Muscle layer of colon (tissue), 2 donors: ENCODE results near the gene BMP5.

Experiments used
- H3K27ac ChIP-seq: one replicate; pipeline ENCODE4 v1.7.0; 2013; ENCODE audit warnings: low read depth, mild to moderate bottlenecking, low read length, moderate library complexity
- H3K27me3 ChIP-seq, 2 donors: one replicate each; pipeline ENCODE4 v1.7.0; 2013; ENCODE audit warnings: low read length in 2 of 2, mild to moderate bottlenecking in 2 of 2; ENCODE audit not compliant: insufficient read depth in 2 of 2, control insufficient read depth in 1 of 2
- H3K36me3 ChIP-seq: one replicate; pipeline ENCODE4 v1.7.0; 2013; ENCODE audit warnings: mild to moderate bottlenecking, low read length; ENCODE audit not compliant: insufficient read depth
- H3K4me1 ChIP-seq: one replicate; pipeline ENCODE4 v1.7.0; 2013; ENCODE audit warnings: mild to moderate bottlenecking, low read length; ENCODE audit not compliant: insufficient read depth
- H3K4me3 ChIP-seq, 2 donors: one replicate each; pipeline ENCODE4 v1.7.0; 2013; ENCODE audit warnings: low read length in 2 of 2, low read depth in 1 of 2, mild to moderate bottlenecking in 1 of 2, moderate library complexity in 1 of 2
- H3K9ac ChIP-seq: one replicate; pipeline ENCODE4 v1.7.0; 2013; ENCODE audit warnings: low read length
- H3K9me3 ChIP-seq: one replicate; pipeline ENCODE4 v1.7.0; 2013; ENCODE audit warnings: mild to moderate bottlenecking, low read length
- donor health status: abdominal sarcoma.
- donor health status: Adenocarcinoma of cecum.

The BMP5 gene

DNA sequence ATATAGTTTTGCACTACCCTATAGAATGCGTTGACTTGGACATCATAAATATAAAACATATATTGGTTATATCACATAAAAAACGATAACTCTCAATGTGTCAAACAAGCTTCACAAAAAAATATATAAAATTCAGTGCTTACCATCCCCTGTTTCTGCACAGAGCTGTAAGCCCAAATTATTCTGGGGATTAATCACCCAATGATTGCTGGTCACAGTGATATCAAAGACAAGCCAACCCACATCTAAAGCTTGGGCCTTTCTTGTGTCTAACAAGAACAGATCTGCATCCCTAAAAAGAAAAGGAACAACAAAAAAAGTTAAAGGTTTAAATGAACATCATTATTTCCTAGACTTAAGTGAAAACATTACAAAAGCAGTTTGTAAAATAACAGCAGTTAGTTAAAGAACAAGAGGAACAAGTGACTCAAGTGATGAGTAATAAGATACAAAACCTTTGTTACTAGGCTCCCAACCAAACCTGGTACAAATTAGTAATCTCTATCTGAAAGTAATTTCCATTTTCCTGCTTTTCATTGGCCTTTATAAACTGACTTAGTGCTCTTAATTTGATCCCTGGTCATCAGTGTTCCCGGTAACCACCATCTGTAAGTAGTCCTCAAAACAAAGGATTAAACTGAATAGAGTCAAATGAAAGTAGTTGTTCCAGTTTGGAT, 81.1 kb downstream of the BMP5 start:
- Histone ChIP-seq H3K4me1 (no peaks in the 10 kb centered on the region), H3K27me3 (no peaks in the 10 kb centered on the region), H3K9me3 (no peaks in the 10 kb centered on the region), H3K9ac (no peak overlapping the region), H3K27ac (no peak overlapping the region), H3K4me3 (no peak overlapping the region), H3K36me3 (no peaks in the 10 kb centered on the region)

DNA sequence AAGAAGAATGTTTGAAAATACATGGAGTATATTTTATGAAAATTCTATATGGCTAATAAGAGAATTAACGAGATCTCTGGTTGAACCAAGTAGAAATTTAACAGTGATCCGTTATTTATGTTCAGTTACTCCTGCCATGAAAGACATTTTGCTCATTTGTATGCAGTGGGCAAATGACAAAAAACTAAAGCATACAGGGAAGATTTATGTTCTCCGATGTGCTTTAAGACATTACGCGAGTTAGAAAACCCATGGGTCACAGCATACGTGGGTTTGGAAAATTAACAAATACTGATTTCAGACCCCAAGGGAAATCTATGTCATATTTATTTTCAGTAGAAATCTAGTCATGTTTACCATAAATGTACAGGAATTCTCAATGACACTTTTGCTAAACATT, 90.1 kb downstream of the BMP5 start:
- Histone ChIP-seq H3K4me3 (no peak overlapping the region), H3K9ac (no peak overlapping the region), H3K36me3 (no peaks in the 10 kb centered on the region), H3K27me3 (no peaks in the 10 kb centered on the region), H3K27ac (no peak overlapping the region), H3K9me3 (no peaks in the 10 kb centered on the region), H3K4me1 (no peaks in the 10 kb centered on the region)

DNA sequence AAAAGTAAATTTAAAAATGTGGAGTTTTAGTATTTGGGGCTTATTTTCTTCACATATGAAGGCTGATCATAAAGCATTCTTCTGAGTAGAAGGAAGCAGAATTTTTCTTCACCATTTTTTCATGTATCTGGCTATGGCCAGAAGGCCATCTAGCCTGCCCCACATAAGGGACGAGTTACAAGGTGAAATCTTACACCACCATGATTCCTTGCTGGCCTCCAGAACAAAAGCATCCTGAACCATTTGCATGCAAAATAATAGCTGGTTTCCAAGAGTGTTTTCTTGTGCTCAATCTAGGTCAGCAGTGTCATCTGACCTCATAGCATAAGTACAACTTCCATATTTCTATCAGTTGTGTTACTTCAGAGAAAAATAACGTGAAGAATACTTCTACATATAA, 93.1 kb downstream of the BMP5 start:
- Histone ChIP-seq H3K27me3 (no peaks in the 10 kb centered on the region), H3K9me3 (no peaks in the 10 kb centered on the region), H3K4me3 (no peak overlapping the region), H3K4me1 (no peaks in the 10 kb centered on the region), H3K9ac (no peak overlapping the region), H3K27ac (no peak overlapping the region), H3K36me3 (no peaks in the 10 kb centered on the region)

DNA sequence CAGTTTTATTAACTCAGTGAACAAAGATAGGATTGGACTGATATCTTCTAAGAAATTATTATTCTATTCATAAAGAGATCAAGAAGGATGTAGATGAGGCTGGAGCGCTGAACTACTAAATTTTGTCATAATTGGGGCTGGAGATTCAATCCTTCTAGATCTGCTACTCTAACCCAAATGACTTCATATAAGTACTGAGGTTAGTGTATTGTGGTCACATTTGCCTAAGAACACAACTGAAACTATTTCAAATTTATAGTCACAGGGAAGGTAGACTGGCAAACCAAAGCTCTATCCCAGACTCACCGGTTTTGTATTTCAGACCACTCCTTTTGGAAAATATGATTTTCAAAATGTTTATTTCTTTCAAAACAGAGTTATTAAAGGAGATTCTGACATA, 96.7 kb downstream of the BMP5 start:
- Histone ChIP-seq H3K36me3 (no peaks in the 10 kb centered on the region), H3K9ac (no peak overlapping the region), H3K4me3 (no peak overlapping the region), H3K4me1 (no peaks in the 10 kb centered on the region), H3K9me3 (no peaks in the 10 kb centered on the region), H3K27me3 (no peaks in the 10 kb centered on the region), H3K27ac (no peak overlapping the region)

DNA sequence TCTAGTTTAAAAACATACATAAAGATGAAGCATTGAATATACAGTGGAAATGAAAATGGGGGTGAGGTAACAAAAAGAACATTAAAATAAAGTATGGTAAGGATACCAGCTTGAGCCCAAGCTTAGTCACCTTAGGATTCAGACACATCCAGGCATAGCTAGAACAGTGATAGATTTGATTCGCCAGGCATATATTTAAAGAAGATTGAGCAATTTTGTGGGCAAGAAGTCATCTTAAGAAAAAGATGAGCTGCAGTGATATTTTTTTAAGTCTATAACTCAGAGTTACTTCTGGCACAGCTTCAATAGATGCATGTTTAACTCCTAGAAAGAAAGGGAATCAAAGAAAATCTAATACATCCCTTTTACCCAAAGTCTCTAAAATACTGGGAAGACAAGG, 97.9 kb downstream of the BMP5 start:
- no peaks in the 10 kb centered on the region for H3K9me3 ChIP-seq
- no peak overlapping the region for H3K27ac ChIP-seq
- no peaks in the 10 kb centered on the region for H3K27me3 ChIP-seq
- no peaks in the 10 kb centered on the region for H3K36me3 ChIP-seq
- no peak overlapping the region for H3K9ac ChIP-seq
- no peaks in the 10 kb centered on the region for H3K4me1 ChIP-seq
- H3K4me3 ChIP-seq: no peak overlapping the region

DNA sequence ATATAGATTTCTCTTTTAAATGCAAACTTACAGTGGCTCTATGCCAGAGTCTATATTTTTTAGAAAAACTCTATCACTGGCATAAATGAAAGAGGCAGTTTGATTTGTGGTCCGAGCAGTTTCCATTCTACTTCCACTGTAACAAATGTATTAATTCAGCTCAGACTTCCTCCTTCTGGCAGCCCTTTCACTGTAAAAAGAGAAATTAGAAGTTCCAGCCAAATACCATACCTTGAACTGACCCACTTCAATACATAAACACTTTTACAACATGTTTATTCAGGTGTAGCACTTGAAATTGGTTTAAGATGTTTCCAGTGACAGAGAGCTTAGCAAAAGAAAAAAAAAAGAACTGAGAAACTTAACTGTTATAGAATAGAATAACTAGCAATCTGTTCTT, 99.3 kb downstream of the BMP5 start:
- Histone ChIP-seq H3K4me1 (no peaks in the 10 kb centered on the region), H3K36me3 (no peaks in the 10 kb centered on the region), H3K27me3 (no peaks in the 10 kb centered on the region), H3K9me3 (no peaks in the 10 kb centered on the region), H3K9ac (no peak overlapping the region), H3K27ac (no peak overlapping the region), H3K4me3 (no peak overlapping the region)

DNA sequence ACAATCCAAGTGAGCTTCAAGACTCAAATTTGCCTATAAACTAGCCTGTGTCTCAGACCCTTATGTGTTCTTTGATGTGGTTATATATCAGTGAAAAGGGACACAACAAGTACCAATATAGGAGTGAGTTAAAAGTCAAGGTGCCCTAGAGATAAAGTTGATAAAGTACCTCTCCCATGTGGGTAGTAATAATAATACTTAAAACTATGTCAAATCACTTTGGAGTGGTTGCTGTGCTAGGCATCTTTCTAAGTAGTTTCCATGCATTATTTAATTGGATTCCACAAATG, 100.4 kb downstream of the BMP5 start:
- H3K9me3 ChIP-seq: no peaks in the 10 kb centered on the region
- H3K9ac ChIP-seq: no peak overlapping the region
- H3K36me3 ChIP-seq: no peaks in the 10 kb centered on the region
- no peak overlapping the region for H3K4me3 ChIP-seq
- H3K27ac ChIP-seq: no peak overlapping the region
- H3K27me3 ChIP-seq: no peaks in the 10 kb centered on the region
- H3K4me1 ChIP-seq: no peaks in the 10 kb centered on the region

DNA sequence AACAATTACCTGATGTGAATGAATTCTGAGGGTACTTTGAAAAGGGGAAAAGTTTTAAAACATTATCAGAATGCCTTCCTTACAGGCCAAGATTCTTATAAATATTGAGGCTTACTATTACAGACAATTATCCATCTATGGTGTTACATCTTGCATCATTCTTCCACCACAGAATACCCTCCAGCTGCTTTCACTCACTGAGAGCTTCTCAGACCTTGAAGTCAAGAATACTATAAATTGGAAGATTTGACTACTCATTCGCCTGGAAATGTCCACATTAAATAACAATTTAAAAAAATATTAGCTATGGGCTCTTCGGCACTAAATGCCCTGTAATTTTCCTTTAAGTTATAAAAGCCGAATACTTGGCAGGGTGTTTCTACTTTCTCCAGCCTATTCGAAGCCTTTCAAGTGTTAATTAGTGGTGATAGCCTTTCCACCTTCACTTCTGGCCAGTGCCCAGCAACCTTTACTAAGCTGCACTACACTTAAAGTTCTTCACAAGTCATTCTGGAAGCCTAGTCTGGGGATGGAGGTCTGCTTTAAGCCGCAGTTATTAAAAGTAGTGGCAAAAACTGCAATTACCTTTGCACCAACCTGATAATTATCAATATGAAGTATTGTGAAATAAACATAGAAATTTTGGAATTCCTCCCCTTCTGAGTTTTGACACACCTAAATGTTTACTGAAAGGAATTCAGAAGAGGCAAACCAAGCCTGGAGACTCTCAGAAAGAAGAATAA, 100.9 kb downstream of the BMP5 start:
- no peak overlapping the region for H3K27ac ChIP-seq
- no peaks in the 10 kb centered on the region for H3K4me1 ChIP-seq
- no peaks in the 10 kb centered on the region for H3K9me3 ChIP-seq
- H3K9ac ChIP-seq: no peak overlapping the region
- no peaks in the 10 kb centered on the region for H3K27me3 ChIP-seq
- no peak overlapping the region for H3K4me3 ChIP-seq
- H3K36me3 ChIP-seq: no peaks in the 10 kb centered on the region

DNA sequence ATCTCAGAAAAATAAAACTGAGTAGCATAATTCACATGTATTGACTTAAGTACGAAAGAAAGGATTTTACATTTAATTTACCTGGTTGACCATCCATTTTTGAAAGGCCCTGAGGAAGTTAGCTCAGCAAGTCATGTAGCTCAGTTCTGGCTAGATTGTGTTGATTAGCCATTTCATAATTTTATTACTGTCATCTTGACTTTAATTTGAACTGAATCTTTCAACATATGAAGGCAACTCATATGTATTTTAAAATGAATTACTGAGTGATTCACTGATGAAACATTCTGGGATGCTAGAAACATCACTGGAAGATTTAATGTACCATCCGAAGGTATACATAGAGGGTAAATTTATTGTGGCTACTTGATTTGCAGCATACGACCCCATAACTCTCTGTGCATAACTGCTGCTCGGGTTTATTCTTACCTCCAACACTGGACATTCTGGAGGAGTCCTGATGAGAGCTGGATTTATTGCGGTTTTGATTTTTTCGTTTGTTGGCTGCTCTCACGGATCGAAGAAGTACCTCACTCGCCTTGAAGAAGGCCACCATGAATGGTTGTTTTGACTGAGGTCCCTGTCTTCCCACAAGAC, 101.7 kb downstream of the BMP5 start:
- no peak overlapping the region for H3K27ac ChIP-seq
- H3K36me3 ChIP-seq: no peaks in the 10 kb centered on the region
- no peaks in the 10 kb centered on the region for H3K9me3 ChIP-seq
- H3K4me1 ChIP-seq: no peaks in the 10 kb centered on the region
- no peak overlapping the region for H3K4me3 ChIP-seq
- H3K9ac ChIP-seq: no peak overlapping the region
- no peaks in the 10 kb centered on the region for H3K27me3 ChIP-seq

DNA sequence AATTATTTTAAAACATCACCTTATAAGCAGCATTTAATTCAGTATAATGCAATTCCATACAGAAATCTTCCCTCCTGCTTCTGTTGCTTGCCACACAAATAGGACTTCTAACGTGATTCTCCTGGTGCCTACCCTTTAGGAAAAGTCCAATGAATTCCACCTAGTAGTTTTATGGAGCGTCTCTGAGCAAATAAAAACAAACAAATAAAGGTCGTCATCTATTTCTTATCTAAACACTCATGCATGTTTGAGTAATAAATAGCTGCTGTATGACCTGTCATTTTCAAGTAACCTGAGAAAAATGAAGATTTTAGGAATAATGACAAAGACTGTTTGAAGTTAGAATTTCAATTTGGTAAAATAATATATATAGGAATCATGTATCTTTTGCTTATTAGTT, 102.7 kb downstream of the BMP5 start:
- no peak overlapping the region for H3K9ac ChIP-seq
- no peak overlapping the region for H3K27ac ChIP-seq
- no peaks in the 10 kb centered on the region for H3K27me3 ChIP-seq
- H3K4me3 ChIP-seq: no peak overlapping the region
- H3K4me1 ChIP-seq: no peaks in the 10 kb centered on the region
- H3K36me3 ChIP-seq: no peaks in the 10 kb centered on the region
- H3K9me3 ChIP-seq: no peaks in the 10 kb centered on the region

DNA sequence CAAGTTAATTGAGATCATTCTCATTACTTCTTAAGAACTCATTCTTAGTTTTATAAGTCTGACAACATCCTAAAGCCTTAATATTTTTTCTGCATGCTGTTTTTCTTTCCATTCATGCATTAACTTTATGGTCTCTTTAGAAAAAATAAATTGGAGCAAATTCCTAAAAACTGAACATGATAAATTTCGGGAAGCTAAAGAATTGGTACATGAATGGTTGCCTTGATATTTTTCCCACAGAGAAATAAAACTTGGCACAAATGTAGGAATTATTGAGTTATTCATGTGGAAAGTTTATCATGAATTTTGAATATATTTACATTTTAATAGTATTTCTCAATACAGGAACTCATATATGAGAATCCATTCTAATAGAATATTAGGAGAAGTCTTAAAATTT, 115.9 kb downstream of the BMP5 start:
- no peaks in the 10 kb centered on the region for H3K4me1 ChIP-seq
- no peaks in the 10 kb centered on the region for H3K9me3 ChIP-seq
- no peaks in the 10 kb centered on the region for H3K27me3 ChIP-seq
- H3K36me3 ChIP-seq: no peaks in the 10 kb centered on the region
- H3K4me3 ChIP-seq: no peak overlapping the region
- no peak overlapping the region for H3K27ac ChIP-seq
- H3K9ac ChIP-seq: no peak overlapping the region
